ENCODE measurements around the gene CPNE6.

DNA sequence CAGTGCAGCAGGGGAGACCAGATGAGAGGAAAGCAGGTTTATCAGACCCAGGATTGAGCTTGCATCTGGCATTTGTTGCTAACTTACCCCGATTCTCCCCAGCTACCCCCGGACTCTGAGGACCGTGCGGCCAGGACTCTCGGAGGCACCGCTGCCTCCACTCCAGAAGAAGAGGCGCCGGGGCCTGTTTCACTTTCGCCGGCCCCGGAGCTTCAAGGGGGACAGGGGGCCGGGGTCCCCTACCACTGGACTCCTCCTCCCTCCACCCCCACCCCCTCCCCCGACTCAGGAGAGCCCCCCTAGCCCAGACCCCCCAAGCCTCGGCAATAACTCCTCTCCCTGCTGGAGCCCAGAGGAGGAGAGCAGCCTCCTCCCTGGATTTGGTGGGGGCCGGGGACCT is 6.5 kb upstream of the CPNE6 start:
- TF ChIP-seq GATA2 (IDR thresholded peaks at IDR 0.05; ENCODE audit: low read depth, low read length) = no peak
- TF ChIP-seq GATA3 (IDR thresholded peaks at IDR 0.05; ENCODE audit: low read depth, low read length) = no peak

Measured in SH-SY5Y (cell line).